Uterus (tissue), 2 donors: ENCODE measurements around the gene ANO6.

ENCODE experiments used
- CTCF ChIP-seq, 4 experiments: fragments of 200-600 bp in 2 of 4; fragments of 450-650 bp in 2 of 4; sonication (generic) in 2 of 4; IDR thresholded peaks; one replicate each; pipeline ENCODE4 v1.5.1; 2016 to 2019; ENCODE audit warnings: antibody characterized with exemption in 4 of 4, mild to moderate bottlenecking in 2 of 4, moderate library complexity in 1 of 4
- POLR2A ChIP-seq, 2 donors: fragments of 450-650 bp; IDR thresholded peaks; one replicate each; pipeline ENCODE4 v1.6.1; 2016; ENCODE audit warnings: antibody characterized with exemption in 2 of 2, mild to moderate bottlenecking in 1 of 2, moderate library complexity in 1 of 2

GRCh38 chr12:45284096-45284901 lies 68.4 kb downstream of the ANO6 start:
- TF ChIP-seq POLR2A (IDR thresholded peaks at IDR 0.05) (no peak), CTCF (IDR thresholded peaks at IDR 0.05) (no peak)
